ENCODE measurements around the gene DALRD3. TPM values are rescaled to one million over a fixed set of nuclear protein-coding genes. Genes with fewer than 3 reads are reported as not detected.

Gene DALRD3
- total and polyA plus RNA-seq, 8 donors = 2.3 to 74.1 (median 38.2) TPM

DNA sequence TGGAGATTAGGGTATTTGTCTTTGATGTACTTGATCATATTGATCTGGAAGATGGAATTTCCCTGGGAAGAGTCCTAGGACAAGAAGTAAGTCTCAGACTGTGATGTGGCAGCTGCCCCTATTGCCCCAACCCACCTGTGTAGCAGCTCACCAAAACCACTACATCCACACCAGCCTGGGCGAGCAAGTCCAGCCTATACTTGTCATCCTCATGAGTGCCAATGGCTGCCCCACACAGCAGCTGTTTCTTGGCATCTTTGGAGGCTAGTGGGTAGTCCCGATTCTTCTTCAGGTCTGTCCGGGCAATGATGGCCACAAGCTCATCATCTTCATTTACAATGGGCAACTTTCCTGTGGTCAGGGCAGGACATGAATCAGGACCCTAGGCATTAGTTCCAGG, 8.2 kb upstream of the DALRD3 start:
- whole genome bisulfite sequencing, 5 donors = 86 to 98% (median 95%) methylated on average over 1 to 3 of the region's 3 CpGs
- no peaks in the 10 kb centered on the region for H3K27me3 ChIP-seq
- H3K4me1 ChIP-seq = peaks cover 25 to 72% (median 55%) of the 10 kb centered on the region in 4 donors
- DNase-seq = no peak
- peaks cover 42 to 66% (median 63%) of the 10 kb centered on the region in 4 donors for H3K36me3 ChIP-seq
- intact Hi-C loops (cut with DNase I; ENCODE audit: low total_unique reads) = no loop called here
- no peak overlapping the region for H3K4me3 ChIP-seq
- H3K9me3 ChIP-seq = no peaks in the 10 kb centered on the region
- H3K27ac ChIP-seq = peak overlapping the region in 1 of 5 donors; percentile 98
- no peak for TF ChIP-seq EP300 (IDR thresholded peaks at IDR 0.05)
- TF ChIP-seq, protein P1, sequence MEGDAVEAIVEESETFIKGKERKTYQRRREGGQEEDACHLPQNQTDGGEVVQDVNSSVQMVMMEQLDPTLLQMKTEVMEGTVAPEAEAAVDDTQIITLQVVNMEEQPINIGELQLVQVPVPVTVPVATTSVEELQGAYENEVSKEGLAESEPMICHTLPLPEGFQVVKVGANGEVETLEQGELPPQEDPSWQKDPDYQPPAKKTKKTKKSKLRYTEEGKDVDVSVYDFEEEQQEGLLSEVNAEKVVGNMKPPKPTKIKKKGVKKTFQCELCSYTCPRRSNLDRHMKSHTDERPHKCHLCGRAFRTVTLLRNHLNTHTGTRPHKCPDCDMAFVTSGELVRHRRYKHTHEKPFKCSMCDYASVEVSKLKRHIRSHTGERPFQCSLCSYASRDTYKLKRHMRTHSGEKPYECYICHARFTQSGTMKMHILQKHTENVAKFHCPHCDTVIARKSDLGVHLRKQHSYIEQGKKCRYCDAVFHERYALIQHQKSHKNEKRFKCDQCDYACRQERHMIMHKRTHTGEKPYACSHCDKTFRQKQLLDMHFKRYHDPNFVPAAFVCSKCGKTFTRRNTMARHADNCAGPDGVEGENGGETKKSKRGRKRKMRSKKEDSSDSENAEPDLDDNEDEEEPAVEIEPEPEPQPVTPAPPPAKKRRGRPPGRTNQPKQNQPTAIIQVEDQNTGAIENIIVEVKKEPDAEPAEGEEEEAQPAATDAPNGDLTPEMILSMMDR (IDR thresholded peaks at IDR 0.05) = no peak
- TF ChIP-seq POLR2A (IDR thresholded peaks at IDR 0.05) = no peak
- no peak for TF ChIP-seq POLR2AphosphoS5 (IDR thresholded peaks at IDR 0.05)

DNA sequence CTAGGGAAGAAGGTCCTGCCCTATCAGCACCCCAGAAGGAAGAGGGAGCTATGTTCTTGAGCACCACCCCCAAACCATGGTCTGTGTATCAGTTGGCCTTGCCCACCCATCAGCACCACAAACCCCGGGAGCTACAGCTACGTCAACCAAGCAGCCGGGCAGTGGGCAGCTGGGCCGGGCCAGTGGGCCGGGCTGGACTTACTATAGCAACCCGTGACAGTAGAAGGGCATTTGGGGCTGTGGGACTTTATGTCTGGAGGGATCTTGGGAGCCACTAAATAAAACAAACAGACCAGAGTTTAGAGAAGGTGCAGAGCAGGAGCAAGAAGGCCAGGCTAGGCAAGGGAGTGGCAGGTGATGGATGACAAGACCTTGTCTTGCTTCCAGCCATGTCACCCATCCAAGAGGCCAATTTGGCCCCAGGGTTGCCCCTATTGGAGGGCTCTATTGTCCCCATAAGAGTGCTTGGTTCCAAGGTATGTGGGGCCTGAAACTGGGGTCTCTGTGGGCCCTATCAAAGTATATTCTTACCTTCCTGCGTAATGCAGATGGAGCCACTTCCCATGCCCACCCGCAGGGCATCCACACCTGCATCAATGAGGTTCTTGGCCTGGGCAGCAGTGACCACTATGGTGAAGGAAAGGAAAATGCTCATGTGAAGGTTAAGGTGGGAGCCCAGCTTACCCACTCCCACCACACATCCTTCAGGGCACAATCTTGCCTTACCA, 7.6 kb upstream of the DALRD3 start:
- intact Hi-C loops (cut with DNase I; ENCODE audit: low total_unique reads) = no loop called here
- H3K4me3 ChIP-seq = no peak overlapping the region
- DNase-seq = no peak
- H3K27me3 ChIP-seq = no peaks in the 10 kb centered on the region
- H3K9me3 ChIP-seq = no peaks in the 10 kb centered on the region
- H3K4me1 ChIP-seq = peaks cover 25 to 72% (median 58%) of the 10 kb centered on the region in 4 donors
- 86 to 91% (median 90%) methylated on average over 8 of the region's 8 CpGs for WGBS, 5 donors
- no peak for TF ChIP-seq POLR2A (IDR thresholded peaks at IDR 0.05)
- no peak for TF ChIP-seq POLR2AphosphoS5 (IDR thresholded peaks at IDR 0.05)
- TF ChIP-seq, protein P1 (IDR thresholded peaks at IDR 0.05) = no peak
- TF ChIP-seq EP300 (IDR thresholded peaks at IDR 0.05) = no peak
- H3K27ac ChIP-seq = no peak overlapping the region
- H3K36me3 ChIP-seq = peaks cover 36 to 61% (median 57%) of the 10 kb centered on the region in 4 donors

DNA sequence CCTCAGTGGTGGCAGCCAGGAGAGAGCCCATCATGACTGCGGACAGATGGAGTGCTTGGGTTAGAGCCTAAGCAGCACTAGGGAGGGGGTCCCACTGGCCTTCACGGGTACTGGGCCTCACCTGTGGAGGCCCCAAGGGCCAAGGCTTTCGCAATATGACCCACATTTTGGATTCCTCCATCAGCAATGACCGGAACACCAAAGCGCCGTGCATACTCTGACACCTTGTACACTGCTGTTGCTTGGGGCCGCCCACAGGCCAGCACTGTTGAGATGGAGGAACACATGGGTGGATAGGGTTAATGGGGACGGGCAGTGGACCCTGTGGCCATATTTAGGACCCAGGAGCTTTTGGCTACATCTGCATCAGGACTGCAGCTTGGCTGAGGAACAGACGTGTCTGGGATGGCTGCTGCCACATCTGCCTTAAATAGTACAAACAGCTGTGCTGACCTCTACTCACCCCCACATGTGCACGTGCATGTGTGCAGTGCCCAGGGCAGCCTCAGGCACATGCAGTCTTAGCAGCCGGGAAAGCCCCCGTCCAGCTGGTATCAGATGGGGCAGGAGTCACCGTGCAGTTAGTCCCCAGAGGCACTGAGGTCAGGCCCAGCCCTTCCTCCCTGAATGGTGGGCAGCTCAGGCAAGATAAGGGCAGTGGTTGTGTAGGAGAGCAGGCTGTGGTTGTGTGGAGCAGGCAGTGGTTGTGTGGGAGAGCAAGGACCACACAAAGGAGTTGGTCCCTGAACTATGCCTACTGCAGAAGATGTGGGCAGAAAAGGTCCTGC, 6.8 kb upstream of the DALRD3 start:
- TF ChIP-seq, protein P1 (IDR thresholded peaks at IDR 0.05) = no peak
- no peak overlapping the region for H3K27ac ChIP-seq
- WGBS, 5 donors = 67 to 73% (median 69%) methylated on average over 6 to 13 of the region's 13 CpGs
- H3K4me3 ChIP-seq = no peak overlapping the region
- peaks cover 29 to 77% (median 65%) of the 10 kb centered on the region in 4 donors for H3K4me1 ChIP-seq
- intact Hi-C loops (cut with DNase I; ENCODE audit: low total_unique reads) = no loop called here
- H3K9me3 ChIP-seq = no peaks in the 10 kb centered on the region
- peaks cover 36 to 53% (median 49%) of the 10 kb centered on the region in 4 donors for H3K36me3 ChIP-seq
- H3K27me3 ChIP-seq = no peaks in the 10 kb centered on the region
- DNase-seq = peak in 1 of 2 donors; percentile 12

DNA sequence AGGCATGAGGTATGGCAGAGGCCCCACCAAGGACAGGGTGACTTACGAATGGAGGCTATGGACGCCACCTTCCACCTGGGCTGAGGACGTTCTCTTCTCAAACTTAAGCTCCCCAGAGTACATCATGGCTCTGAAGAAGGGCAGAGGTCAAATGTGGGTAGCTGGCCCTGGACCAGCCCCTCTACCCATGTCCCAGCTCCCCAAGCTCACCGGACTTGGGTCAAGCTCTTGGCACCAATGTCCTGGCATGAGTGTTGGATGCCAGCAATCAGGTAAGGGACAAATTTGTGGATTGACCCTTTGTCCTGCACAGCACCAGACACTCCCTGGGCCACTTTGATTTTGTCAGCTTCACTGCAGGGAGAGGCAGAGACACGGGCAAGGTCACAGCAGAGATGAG, 6.1 kb upstream of the DALRD3 start:
- Histone ChIP-seq H3K27ac (no peak overlapping the region), H3K36me3 (peaks cover 36 to 48% (median 46%) of the 10 kb centered on the region in 4 donors), H3K27me3 (no peaks in the 10 kb centered on the region), H3K4me3 (no peak overlapping the region), H3K9me3 (no peaks in the 10 kb centered on the region), H3K4me1 (peaks cover 37 to 79% (median 70%) of the 10 kb centered on the region in 4 donors)
- intact Hi-C loops (cut with DNase I; ENCODE audit: low total_unique reads) = no loop called here
- no peak for DNase-seq
- TF ChIP-seq POLR2A (IDR thresholded peaks at IDR 0.05) = no peak
- TF ChIP-seq EP300 (IDR thresholded peaks at IDR 0.05) = no peak
- TF ChIP-seq, protein P1 (IDR thresholded peaks at IDR 0.05) = no peak
- TF ChIP-seq POLR2AphosphoS5 (IDR thresholded peaks at IDR 0.05) = no peak
- WGBS, 5 donors = 63 to 78% (median 69%) methylated on average over 5 of the region's 5 CpGs

All from stomach (tissue), 9 donors.